NCI-H82 treated with DMSO at 0.1 percent for 48 hours (cell line): ENCODE measurements around the gene SMCHD1.
"Not testable (repeated sequence)": the region's sequence is repeated elsewhere in the genome, so short reads cannot be mapped to it uniquely, and the experiment has no call there.

Source experiments
- DNase-seq: peaks from one replicate; lab custom pipeline; 2025; ENCODE audit not compliant: unreplicated experiment; lab: John Stamatoyannopoulos, UW

SMCHD1 gene

DNA sequence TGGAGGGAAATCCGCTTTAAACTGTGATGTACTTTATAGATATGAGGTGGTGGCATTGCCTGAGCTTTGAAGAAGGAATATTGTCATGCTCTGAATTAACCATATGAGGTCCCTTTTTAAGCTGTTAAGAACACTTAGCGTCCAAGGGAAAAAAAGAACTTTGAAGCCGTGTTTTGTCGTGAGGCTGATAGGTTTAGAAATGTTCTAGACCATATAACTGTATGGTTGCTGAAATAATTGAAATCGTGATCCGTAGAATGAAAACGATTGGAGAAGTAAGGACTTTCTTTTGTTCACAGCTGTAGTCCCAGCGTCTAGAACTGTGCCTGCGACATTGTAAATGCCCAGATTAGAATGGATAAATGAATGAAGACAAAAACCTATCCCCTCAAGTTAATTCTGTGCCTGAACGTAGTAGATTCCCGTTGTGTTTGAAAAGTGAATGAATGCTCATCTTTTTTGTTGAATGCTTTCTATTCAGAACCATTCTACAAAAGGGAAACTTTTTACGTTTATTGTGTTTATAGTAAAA, 1.5 kb downstream of the SMCHD1 start:
- DNase-seq: peak; percentile 7

DNA sequence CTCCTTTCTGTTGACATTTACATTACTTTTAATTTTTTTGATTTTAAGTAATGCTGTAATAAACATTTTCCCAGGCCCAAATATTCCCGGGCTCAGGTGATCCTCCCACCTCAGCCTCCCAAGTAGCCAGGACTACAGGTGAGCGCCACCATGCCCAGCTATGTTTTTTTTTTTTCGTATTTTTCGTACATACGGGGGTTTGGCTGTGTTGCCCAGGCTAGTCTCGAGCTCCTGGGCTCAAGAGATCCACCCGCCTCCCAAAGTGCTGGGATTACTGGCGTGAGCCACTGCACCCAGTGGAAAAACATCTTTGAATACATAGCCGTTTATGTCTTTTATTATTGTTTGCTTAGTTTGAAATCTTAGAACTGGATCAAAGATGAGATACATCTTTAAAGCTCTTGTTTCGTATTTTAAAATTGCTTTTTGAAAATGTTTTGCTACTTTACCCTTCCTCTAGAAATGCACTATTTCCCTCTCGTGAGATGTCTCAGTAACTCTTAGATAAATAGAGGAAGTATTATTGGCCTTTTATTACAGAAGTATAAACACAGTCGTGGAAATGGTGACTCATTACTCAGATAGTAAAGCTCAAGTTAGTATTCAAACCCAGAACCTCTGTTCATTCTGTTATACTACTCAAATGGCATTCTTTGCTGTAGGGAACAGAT, 2.4 kb downstream of the SMCHD1 start:
- DNase-seq: no peak

DNA sequence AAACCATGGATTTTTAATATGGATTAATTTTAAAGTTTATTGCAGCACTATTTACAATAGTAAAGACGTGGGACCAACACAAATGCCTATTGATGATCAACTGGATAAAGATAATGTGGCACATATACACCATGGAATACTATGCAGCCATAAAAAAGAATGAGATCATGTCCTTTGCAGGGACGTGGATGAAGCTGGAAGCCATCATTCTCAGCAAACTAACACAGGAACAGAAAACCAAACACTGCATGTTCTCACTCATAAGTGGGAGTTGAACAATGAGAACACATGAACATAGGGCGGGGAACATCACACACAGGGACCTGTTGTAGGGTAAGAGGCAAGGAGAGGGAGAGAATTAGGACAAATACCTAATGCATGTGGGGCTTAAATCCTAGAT, 5.3 kb downstream of the SMCHD1 start:
- not testable (repeated sequence) for DNase-seq

DNA sequence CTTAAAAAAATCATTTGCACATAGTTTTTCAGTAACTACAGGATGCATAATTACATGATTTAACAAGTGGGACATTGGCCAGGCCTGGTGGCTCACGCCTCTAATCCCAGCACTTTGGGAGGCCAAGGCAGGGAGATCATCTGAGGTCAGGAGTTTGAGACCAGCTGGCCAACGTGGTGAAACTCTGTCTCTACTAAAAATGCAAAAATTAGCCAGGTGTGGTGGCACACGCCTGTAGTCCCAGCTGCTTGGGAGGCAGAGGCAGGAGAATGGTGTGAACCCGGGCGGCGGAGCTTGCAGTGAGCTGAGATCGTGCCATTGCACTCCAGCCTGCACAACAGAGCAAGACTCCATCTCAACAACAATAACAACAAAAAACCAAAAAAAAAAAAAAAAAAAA, 6.8 kb downstream of the SMCHD1 start:
- not testable (repeated sequence) for DNase-seq

DNA sequence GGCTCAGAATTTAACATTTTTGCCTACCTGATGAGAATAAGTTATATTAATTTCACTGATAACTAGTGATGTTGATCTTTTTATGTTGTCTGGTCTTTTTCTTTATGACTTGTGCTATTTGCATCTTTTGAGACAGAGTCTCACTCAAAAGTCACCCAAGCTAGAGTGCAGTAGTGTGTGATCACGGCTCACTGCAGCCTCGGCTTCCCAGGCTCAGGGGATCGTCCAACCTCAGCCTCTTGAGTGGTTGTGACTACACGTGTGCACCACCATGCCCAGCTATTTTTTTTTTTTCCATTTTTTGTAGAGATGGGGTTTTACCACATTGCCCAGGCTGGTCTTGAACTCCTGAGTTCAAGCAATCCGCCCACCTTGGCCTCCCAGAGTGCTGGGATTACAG, 7.5 kb downstream of the SMCHD1 start:
- no peak for DNase-seq

DNA sequence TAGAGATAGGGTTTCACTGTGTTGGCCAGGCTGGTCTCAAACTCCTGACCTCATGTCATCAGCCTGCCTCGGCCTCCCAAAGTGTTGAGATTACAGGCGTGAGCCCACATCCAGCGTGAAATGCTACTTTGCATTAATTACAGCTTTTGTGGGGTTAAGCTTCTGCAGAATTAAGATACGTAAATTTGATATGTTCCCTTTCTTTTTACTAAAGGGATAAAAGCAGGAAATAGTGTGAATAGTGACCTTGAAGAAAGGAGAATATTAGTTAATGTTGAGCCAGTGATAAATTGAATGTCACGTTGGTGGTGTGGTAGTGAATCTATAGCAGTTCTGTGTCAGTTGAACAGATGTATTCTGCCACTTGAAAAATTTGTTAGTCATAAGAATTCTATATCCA, 16.9 kb downstream of the SMCHD1 start:
- DNase-seq: no peak

DNA sequence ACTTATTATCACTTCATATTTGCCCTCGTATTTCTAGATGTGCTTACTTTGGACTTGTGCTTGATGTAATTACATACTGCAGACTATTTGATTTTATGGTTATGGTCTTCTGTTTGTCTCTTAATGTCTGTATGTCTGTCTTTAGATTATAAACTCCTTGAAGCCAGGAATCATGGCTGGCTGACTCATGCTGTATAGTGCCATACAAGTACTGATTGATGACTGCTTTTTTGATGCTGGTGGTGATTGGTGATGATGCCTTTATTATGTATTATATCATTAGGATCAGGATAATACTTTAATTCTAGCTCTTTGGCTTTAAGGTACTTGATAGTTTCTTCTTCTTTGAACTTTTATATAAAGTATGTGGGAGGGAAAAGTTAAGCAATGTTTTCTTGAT, 17.3 kb downstream of the SMCHD1 start:
- DNase-seq: no peak

DNA sequence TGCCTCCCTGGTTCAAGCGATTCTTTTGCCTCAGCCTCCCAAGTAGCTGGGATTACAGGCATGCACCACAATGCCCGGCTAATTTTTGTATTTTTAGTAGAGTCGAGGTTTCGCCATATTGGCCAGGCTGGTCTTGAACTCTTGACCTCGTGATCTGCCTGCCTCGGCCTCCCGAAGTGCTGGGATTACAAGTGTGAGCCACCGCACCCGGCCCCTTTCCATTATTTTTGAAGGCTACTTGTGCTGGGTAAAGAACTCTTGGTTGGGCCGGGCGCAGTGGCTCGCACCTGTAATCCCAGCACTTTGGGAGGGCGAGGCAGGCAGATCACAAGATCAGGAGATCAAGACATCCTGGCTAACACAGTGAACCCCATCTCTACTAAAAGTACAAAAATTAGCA, 23.4 kb downstream of the SMCHD1 start:
- not testable (repeated sequence) for DNase-seq

DNA sequence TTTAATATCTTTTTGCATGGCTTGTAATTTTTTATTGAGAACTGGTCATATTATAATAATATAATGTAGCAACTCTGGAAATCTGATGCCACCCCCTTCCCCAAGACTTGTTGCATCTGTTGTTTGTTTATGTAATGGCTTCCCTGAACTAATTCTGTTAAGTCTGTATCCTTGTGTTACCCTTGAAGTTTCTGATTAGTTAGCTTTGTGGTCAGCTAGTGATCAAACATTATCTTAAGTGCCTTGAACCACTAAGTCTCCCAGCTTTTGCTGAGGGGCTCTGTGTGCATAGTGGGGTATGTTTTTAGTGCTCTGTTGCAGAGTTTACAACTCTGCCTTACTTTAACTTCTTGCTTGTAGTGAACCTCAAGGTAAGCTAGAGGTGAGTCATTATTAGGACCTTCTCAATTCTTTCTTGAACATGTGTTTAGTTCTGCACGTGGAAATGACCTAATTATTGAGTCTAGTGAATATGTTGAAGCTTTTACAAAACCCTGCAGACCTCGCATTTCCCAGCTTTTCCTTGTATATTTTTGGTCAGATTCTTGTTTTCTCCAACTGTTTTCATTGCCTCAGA, 24.8 kb downstream of the SMCHD1 start:
- DNase-seq: peak; percentile 45

DNA sequence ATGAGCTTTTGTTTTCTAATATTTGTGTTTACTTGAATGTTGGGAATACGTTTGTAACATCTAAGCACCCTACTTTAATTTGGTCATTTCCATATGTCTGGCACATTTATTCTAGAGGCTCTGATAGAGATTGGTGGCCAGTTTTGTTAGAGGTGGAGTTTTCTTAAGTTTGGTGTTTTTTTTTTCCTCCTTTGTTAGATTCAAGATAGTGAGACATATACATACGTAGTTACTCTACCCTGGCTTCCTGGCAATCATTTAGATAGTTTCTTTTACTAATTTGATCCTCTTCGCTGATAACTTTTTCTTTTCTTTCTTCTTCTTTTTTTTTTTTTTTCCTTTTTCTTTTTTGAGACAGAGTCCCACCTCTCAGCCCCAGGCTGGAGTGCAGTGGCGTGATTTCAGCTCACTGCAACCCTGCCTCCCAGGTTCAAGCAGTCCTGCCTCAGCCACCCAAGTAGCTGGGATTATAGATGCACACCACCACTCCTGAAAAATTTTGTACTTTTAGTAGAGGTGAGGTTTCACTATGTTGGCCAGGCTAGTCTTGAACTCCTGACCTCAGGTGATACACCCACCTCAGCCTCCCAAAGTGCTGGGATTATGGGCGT, 26.6 kb downstream of the SMCHD1 start:
- DNase-seq: no peak

DNA sequence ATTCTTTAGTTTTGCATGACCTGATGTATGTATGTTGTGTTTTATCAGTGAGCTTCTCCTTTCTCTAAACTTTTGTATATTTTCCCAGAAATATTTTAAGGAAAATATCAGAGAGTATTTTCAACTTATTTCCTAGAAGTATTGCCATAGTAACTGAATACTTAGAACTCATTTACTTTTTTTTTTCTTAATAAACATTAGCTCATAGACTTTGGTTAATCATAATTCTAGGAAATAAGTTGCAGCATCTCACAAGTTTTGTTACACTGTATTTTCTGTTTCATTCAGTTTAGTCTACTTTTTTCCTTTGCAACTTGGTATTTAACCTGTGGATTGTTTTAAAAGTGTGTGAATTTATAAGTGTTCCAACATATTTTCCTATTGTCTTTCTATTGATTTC, 27.5 kb downstream of the SMCHD1 start:
- no peak for DNase-seq

DNA sequence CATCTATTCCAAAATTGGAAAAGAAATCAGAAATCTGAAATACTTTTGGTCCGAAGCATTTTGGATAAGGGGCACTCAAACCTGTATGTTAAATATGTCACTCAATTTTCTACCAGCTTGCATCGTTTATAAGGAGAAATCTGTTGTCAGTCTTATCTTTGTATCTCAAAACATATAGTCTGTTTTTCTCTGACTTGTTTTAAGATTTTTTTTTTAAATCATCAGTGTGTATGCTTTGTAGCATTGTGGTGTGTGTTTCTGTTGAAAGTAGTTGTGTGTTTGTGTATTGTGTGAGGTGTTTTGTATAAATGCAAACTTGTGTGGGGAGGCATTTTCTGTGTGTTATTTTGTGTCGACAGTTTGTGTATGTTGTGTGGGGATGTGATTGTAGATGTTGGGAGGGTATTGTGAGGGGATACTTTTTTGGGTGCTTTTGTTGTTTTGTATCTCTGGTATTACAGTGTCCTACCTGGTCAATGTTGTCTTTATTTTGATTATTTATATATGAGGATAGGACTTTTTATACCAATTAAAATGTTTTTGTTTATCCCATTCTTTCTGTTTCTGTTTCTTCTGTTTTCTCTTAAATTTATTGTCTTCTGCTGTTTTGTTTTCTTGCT, 30.9 kb downstream of the SMCHD1 start:
- no peak for DNase-seq

DNA sequence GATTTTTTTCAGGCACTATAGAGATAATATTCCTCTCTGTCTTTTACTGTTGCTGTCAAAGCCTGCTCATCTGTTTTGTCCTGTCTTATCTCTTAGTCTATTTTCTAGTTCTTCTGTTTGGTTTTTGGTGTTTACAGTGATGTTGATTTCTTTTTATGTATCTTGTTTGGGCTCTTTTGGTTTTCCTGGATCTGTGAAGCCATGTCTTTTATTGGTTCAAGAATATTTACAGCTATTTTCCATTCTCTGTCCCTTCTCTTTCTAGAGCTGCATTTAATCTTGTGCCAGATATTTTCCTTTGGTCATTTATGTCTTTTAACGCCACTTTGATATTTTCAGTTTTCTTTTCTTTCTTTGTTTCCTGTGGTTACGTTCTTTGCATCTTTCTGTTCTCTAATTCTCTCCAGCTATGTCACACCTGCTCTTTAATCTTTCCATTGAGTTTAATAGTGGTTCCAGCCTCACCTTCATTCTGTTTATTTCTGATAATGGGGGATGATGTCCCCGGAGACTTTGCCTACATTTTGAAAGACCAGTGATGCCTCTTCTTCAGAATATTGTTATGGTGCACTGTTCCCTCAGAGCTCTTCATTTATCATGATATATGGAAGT, 32.0 kb downstream of the SMCHD1 start:
- no peak for DNase-seq

DNA sequence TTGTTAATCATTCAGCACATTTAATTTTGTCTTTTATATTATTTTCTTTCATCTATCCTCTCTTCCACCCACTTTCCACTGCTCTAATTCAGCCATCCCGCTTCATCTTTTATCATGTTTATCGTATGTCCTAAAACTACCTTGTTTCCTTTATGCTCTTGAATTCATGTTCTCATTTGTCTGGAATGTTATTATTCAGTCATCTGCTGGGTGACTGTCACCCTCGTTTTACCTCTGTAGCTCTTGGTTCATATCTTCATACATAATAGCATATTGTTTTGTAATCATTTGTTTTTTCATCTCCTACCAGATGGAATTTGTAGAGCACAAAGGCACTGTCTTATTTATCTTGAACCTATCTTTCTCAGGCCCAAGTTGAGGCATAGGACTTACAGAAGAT, 37.0 kb downstream of the SMCHD1 start:
- DNase-seq: no peak

DNA sequence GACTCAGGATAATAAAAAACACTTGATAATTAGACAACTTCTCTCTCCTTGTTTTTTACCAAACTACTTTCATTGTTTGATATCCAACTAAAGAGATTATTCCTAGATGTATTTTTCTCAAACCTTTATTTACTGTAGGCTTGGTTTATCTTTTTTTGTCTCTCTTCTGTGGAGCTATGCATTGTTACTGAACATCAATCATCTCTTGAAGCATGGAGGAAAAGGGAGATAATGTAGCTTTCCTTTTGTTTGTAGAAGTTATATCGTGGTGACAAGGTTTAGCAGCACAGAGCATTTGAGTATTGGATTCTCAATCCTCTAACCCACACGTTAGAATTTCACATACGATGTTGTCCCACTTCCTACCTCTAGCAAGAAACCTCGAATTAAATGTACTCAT, 41.7 kb downstream of the SMCHD1 start:
- DNase-seq: no peak

DNA sequence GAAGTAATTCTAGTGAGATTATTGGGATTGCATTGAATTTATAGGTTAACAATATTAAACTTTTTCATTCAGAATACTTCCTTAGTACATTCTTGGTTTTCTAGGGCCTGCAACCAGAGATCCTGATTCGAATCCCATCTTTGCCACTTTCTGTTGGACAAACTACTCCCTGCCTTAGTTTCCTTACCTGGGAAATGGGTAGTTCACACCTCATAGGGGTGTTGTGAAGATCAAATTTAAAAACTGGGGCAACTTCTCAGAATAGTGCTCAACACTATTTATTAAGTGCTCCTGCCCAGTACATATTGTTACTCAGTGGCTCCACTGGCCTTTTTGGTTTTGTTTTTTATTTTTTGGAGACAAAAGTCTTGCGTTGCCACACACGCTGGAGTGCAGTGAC, 43.5 kb downstream of the SMCHD1 start:
- DNase-seq: no peak

DNA sequence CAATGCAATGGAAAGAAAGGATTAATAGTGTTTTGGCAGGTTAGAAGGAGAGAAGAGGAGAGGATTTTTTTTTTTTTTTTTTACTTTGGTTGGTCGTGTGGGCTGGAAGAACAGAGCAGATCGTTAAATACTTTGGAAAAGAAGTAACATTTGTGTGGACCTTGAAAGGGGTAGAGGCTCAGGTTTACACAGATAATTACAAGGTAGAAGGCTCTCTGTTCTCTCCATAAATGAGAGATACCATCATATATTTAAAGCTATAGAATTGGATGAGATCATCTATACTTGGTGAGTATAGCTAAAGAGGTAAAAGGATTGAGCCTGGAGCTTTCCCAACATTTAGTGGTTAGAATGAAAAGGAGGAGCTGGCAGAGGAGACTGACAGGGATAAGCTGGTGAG, 49.0 kb downstream of the SMCHD1 start:
- DNase-seq: no peak

DNA sequence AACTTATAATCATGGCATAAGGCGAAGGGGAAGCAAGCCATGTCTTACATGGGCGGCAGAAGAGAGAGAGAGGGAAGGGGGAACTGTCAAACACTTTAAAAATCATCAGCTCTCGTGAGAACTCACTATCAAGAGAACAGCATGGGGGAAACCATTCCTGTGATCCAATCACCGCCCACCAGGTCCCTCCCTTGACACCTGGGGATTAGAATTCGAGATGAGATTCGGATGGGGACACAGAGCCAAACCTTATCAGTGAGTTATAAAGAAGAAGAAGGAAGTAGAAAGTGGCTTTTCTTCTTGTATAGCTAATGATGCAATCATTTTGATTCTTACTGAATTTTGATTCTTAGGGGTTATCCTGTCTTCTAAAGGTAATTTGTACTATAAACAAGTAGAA, 51.4 kb downstream of the SMCHD1 start:
- no peak for DNase-seq

DNA sequence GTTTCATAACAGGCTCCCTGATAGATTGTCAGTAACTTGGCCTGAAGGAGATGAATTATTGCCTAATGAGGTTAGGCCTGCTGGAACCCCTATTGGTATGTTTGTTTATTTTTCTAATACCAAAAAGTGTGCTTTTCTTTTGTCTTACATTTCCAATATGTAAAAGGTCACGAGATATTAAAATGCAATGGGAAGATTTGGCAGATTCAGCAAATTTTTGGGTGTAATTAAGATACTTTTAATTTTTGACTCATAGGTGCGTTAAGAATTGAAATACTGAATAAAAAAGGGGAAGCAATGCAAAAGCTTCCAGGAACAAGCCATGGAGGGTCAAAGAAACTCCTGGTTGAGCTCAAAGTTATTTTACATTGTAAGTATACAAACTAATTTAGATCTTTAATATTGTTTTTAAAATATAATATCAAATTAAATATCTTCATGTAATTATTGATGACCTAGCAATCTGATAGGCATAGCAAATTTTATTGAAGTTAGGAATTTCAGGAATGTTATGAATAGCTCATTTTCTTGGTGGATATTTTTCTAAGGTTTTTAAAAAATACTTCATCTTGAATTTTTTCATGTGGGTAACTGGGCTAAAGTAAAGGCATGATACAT, 52.1 kb downstream of the SMCHD1 start:
- DNase-seq: no peak

DNA sequence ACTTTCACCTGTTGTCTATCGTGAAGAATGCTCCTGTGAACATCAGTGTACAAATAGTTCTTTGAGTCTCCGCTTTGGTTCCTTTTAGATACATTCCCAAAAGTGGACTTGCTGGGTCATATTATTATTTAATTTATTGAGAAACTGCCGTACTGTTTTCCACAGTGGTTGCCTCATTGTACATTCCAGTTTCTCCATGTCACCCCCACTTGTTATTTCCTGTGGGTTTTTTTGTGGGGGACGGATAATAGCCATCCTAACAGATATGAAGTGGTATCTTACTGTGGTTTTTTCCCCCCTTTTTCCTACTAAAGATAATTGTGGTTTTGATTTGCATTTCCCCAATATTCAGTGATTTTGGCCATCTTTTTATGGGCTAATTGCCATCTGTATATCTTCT, 53.8 kb downstream of the SMCHD1 start:
- no peak for DNase-seq

DNA sequence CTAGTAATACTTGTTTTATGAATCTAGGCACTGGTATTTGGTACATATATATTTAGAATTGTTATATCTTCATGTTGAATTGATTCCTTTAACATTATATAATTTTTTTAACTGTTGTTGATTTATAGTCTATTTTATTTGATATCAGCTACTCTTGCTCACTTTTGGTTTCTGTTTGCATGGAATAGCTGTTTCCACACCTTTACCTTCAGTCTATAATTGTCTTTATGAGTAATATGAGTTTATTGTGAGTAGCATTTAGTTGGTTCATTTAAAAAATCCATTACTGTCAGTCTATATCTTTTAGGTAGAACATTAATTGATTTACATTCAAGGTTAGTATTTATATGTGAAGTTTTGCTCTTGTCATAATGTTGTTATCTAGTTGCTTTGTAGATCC, 58.6 kb downstream of the SMCHD1 start:
- no peak for DNase-seq
